ENCODE results near the gene TMEM131L.
"Not testable (repeated sequence)": the region's sequence is repeated elsewhere in the genome, so short reads cannot be mapped to it uniquely, and the experiment has no call there.

The TMEM131L gene

DNA sequence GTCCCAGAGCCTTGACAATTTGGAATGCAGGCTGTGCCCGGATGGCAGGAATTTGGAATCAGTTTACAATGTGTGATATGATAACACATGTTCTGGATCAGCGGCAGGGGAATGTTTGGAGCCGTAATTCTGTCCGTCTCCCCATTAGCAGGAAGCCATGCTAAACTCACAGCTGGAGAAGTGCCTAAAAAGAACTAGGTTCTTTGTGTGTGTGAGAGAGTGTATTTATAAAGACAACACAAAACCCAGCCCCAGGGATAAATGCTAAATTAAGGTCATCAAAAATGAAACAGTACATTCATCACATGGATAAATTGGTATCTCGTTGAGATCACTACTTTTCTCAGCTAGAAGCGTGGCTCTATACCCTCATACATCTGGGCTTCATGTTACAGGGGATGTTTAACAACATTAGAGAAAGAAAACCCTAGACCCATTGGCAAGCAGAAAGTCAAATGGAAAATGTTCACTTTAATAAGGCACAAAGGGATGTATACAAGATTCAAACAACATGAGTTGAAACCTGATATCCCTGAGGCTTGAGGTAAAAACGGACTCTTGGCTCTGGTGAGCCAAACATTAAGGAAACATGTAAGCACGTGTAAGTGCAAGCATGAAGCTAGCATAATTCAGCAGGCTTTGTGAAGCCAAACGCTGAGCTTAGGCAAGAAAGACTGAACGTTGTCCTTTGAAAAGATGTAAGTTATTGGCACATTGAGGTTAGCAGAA is 18.0 kb upstream of the TMEM131L start:
- TF ChIP-seq, protein P1, sequence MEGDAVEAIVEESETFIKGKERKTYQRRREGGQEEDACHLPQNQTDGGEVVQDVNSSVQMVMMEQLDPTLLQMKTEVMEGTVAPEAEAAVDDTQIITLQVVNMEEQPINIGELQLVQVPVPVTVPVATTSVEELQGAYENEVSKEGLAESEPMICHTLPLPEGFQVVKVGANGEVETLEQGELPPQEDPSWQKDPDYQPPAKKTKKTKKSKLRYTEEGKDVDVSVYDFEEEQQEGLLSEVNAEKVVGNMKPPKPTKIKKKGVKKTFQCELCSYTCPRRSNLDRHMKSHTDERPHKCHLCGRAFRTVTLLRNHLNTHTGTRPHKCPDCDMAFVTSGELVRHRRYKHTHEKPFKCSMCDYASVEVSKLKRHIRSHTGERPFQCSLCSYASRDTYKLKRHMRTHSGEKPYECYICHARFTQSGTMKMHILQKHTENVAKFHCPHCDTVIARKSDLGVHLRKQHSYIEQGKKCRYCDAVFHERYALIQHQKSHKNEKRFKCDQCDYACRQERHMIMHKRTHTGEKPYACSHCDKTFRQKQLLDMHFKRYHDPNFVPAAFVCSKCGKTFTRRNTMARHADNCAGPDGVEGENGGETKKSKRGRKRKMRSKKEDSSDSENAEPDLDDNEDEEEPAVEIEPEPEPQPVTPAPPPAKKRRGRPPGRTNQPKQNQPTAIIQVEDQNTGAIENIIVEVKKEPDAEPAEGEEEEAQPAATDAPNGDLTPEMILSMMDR (IDR thresholded peaks at IDR 0.05; ENCODE audit: low read depth, low read length), result no peak
- in situ Hi-C loops (cut with HindIII; ENCODE audit: low sequenced_read_pairs), result no loop called here
- DNase-seq (ENCODE audit: low read depth, low spot score), result peak; percentile 36
- no peak overlapping the region for H3K4me3 ChIP-seq (ENCODE audit: low read depth, low read length)

DNA sequence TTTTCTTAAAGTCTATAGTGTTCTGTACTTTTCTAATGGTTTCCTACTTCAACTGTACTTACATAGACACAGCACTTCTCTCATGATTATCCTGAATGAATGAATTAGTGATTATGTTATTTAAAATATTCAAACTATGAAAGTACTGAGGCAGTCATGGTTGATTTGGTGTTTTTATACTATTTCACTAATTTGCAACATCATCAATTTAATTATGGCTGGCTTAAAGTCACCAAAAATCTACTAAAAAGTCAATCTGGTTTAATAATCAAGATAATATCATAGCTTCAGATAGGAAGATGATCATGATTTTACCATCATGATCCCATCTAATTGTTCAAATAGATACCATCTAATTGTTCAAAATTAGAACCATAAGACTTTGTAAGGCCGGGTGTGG is 16.8 kb upstream of the TMEM131L start:
- TF ChIP-seq, protein P1 (IDR thresholded peaks at IDR 0.05; ENCODE audit: low read depth, low read length), result no peak
- in situ Hi-C loops (cut with HindIII; ENCODE audit: low sequenced_read_pairs), result no loop called here
- DNase-seq (ENCODE audit: low read depth, low spot score), result no peak
- no peak overlapping the region for H3K4me3 ChIP-seq (ENCODE audit: low read depth, low read length)

DNA sequence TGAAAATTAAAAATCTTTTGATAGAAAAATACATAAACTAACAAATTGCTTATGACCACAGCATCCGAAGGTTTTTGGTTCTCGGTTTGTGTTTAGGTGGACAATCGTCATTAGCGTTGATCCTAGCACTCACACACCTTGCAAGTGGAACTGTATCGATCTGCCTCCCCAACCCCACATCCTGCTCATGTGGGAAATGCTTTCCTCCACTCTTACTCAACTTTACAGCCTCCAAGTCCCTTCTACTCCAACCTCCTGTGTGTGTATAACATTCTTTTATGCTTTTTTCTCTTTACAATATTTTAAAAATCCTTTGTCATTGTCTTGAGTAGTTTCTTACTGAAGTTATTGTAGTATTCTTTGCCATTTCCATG is 15.6 kb upstream of the TMEM131L start:
- in situ Hi-C loops (cut with HindIII; ENCODE audit: low sequenced_read_pairs), result no loop called here
- TF ChIP-seq, protein P1 (IDR thresholded peaks at IDR 0.05; ENCODE audit: low read depth, low read length), result no peak
- H3K4me3 ChIP-seq (ENCODE audit: low read depth, low read length), result no peak overlapping the region
- DNase-seq (ENCODE audit: low read depth, low spot score), result no peak

DNA sequence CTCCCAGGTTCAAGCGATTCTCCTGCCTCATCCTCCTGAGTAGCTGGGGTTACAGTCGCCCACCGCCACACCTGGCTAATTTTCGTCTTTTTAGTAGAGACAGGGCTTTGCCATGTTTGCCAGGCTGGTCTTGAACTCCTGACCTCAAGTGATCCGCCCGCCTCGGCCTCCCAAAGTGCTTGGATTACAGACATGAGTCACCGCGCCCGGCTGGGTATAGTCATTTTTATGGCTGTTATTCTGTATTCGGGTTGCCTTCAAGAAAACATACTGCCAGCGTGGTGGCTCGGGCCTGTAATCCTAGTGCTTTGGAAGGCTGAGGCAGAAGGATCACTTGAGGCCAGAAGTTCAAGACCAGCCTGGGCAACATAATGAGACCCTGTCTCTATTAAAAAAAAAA is 15.0 kb upstream of the TMEM131L start:
- H3K4me3 ChIP-seq (ENCODE audit: low read depth, low read length); in situ Hi-C loops (cut with HindIII; ENCODE audit: low sequenced_read_pairs): not testable (repeated sequence)
- peak; percentile 22 for DNase-seq (ENCODE audit: low read depth, low spot score)

DNA sequence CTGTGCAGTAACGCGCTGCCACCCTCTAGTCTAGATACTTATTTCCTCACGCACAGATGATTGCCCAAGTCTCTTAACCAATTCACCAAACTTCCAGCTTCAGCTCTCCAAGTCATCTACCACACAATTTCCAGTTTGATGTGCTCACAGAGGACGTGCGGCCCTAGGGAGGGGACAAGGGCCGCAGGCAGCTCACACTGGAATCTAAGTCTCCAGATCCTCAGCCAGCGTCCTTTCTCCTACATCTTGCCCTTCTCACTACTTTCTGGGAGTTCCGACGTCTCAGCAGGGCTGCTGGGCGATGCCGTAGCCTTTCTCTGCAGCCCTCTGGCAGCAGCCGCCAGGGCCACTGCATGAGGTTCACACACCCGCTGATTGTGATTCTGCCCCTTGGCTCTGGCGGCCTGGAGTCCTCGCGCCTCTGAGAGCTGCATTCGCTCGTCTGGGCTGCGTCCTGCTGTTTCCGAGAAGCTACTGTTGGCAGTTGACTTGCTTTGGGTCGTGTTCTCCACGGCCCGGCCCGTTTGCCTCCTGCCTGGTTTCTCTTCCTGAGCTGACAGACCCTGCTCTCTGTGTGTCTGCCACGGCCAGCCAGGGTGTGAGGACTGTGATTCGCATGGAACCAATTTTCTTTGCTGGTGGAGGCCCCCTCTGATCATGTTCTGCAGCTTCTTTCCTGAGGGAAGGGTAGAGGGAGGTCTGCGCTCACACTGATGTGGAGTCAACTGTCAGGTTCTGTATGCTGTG is 14.1 kb upstream of the TMEM131L start:
- no peak overlapping the region for H3K4me3 ChIP-seq (ENCODE audit: low read depth, low read length)
- DNase-seq (ENCODE audit: low read depth, low spot score), result peak; percentile 57
- TF ChIP-seq, protein P1 (IDR thresholded peaks at IDR 0.05; ENCODE audit: low read depth, low read length), result no peak
- in situ Hi-C loops (cut with HindIII; ENCODE audit: low sequenced_read_pairs), result no loop called here

DNA sequence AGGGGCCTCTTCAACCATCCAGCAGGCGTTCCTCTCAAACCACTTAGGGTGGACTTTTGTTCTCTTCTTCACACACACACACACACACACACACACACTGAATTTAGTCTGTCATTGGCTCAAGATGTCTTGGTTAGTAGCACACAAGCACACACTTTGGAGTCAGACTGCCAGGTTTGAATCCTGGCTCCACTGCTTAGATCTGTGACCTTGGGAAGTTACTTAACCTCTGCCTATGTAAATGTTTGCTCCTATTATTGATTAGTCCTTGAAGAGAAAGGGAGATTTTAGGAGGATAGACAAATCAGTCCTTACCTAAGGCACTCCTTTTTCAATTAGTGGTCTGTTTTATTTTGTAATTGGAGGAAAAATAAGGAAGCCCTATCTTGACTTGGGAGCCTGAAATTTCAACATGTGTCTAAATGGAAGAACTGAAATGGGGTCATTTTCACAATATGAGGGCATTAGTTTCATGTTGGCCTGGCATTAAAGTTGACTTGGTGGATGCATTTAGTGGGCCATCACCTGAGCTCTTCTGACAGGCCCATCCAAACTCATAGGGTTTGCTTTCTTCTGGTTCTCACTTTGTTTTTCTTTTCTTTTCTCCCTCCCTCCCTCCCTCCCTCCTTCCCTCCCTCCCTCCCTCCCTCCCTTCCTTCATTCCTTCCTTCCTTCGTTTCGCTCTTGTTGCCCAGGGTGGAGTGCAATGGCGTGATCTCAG is 13.3 kb upstream of the TMEM131L start:
- DNase-seq (ENCODE audit: low read depth, low spot score), result no peak
- TF ChIP-seq, protein P1 (IDR thresholded peaks at IDR 0.05; ENCODE audit: low read depth, low read length), result no peak
- in situ Hi-C loops (cut with HindIII; ENCODE audit: low sequenced_read_pairs), result no loop called here
- H3K4me3 ChIP-seq (ENCODE audit: low read depth, low read length), result no peak overlapping the region

DNA sequence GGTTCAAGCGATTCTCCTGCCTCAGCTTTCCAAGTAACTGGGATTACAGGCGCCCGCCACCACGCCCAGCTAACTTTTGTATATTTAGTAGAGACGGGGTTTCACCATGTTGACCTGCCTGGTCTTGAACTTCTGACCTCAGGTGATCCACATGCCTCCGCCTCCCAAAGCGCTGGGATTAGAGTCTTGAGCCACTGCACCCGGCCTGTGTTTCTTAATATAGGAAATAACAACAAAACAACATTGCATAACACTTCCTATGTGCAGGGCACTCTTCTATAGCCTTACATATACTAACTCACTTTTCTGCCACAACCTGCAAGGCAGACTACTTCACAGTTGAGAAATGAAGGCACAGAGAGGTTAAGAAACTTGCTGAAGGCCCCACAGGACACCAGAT is 12.8 kb upstream of the TMEM131L start:
- no peak for DNase-seq (ENCODE audit: low read depth, low spot score)
- in situ Hi-C loops (cut with HindIII; ENCODE audit: low sequenced_read_pairs), result no loop called here
- TF ChIP-seq, protein P1 (IDR thresholded peaks at IDR 0.05; ENCODE audit: low read depth, low read length), result no peak
- H3K4me3 ChIP-seq (ENCODE audit: low read depth, low read length), result no peak overlapping the region
